ENCODE results near the gene STAT5A. TPM values are rescaled to one million over a fixed set of nuclear protein-coding genes. Genes with fewer than 3 reads are reported as not detected.
"Not testable (repeated sequence)": the region's sequence is repeated elsewhere in the genome, so short reads cannot be mapped to it uniquely, and the experiment has no call there.

STAT5A gene
- total and polyA plus RNA-seq, 7 donors, result 8.1 to 31.5 (median 17.3) TPM

DNA sequence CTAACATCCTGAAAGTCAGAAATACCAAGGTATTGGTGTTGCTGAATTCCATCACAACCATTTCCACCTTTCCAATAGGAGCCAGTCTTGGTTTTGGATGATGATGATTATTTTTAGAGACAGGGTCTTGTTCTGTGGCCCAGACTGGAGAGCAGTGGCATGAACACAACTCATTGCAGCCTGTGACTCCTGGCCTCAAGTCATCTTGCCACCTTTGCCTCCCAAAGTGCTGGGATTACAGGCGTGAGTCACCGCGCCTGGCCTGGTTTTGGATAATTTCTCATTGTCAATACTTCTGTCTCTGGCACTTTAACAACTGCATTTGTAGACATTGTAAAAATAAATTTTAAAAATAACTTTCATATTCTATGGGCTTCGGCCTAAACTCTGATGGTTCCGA is 34.7 kb upstream of the STAT5A start:
- intact Hi-C loops (cut with DNase I), result no loop called here
- H3K4me1 ChIP-seq, result peaks cover 54% of the 10 kb centered on the region
- peak overlapping the region; percentile 26 for H3K4me3 ChIP-seq
- DNase-seq, result no peak
- H3K27me3 ChIP-seq (ENCODE audit: insufficient read depth in 3 of 3, low read length in 2 of 3), result no peaks in the 10 kb centered on the region
- H3K27ac ChIP-seq, result peak overlapping the region; percentile 79
- H3K9me3 ChIP-seq, result no peaks in the 10 kb centered on the region
- H3K36me3 ChIP-seq (ENCODE audit: insufficient read depth in 1 of 2, low read depth in 1 of 2), result no peaks in the 10 kb centered on the region
- ATAC-seq, result peak; percentile 32 to 49 (median 44)
- TF ChIP-seq, protein P1, sequence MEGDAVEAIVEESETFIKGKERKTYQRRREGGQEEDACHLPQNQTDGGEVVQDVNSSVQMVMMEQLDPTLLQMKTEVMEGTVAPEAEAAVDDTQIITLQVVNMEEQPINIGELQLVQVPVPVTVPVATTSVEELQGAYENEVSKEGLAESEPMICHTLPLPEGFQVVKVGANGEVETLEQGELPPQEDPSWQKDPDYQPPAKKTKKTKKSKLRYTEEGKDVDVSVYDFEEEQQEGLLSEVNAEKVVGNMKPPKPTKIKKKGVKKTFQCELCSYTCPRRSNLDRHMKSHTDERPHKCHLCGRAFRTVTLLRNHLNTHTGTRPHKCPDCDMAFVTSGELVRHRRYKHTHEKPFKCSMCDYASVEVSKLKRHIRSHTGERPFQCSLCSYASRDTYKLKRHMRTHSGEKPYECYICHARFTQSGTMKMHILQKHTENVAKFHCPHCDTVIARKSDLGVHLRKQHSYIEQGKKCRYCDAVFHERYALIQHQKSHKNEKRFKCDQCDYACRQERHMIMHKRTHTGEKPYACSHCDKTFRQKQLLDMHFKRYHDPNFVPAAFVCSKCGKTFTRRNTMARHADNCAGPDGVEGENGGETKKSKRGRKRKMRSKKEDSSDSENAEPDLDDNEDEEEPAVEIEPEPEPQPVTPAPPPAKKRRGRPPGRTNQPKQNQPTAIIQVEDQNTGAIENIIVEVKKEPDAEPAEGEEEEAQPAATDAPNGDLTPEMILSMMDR (IDR thresholded peaks at IDR 0.05), result no peak
- WGBS, 3 donors, result 89 to 98% (median 95%) methylated on average over 5 of the region's 5 CpGs

DNA sequence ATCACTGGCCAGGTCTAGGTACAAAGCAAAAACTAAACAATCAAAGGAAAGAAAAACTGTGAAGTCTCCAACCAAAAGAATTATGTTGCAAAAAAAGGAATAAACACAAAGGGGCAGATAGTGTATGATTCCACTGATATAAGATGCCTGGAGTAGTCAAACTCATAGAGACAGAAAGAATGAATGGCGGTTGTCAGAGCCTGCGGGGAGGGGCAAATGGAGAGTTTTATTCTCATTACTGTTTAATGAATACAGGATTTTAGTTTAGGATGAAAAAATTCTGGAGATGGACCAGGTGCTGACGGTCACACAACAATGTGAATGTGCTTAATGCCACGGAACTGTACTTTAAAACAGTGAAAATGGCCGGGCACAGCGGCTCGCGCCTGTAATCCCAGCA is 32.9 kb upstream of the STAT5A start:
- ATAC-seq (no peak), DNase-seq (no peak)
- no peaks in the 10 kb centered on the region for H3K9me3 ChIP-seq
- no peak overlapping the region for H3K4me3 ChIP-seq
- intact Hi-C loops (cut with DNase I), result no loop called here
- WGBS, 3 donors, result 91 to 94% (median 94%) methylated on average over 8 of the region's 8 CpGs
- H3K27me3 ChIP-seq (ENCODE audit: insufficient read depth in 3 of 3, low read length in 2 of 3), result no peaks in the 10 kb centered on the region
- TF ChIP-seq, protein P1 (IDR thresholded peaks at IDR 0.05), result no peak
- peak overlapping the region; percentile 79 for H3K27ac ChIP-seq
- no peaks in the 10 kb centered on the region for H3K36me3 ChIP-seq (ENCODE audit: insufficient read depth in 1 of 2, low read depth in 1 of 2)
- H3K4me1 ChIP-seq, result peaks cover 39% of the 10 kb centered on the region

DNA sequence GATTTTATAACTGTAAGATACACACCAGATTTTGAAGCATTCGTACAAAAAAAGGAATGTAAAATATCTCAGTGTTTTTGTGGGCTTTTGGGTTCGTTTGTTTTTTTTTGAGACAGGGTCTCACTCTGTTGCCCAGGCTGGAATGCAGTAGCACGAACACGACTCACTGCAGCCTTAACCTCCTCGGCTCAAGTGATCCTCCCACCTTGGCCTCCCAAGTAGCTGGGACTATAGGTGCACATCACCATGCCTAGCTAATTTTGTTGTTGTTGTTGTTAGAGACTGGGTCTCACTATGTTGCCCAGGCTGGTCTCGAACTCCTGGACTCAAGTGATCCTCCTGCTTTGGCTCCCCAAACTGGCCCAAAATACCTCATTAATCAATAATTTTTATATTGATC is 28.0 kb upstream of the STAT5A start:
- intact Hi-C loops (cut with DNase I), result no loop called here
- H3K9me3 ChIP-seq, result no peaks in the 10 kb centered on the region
- no peaks in the 10 kb centered on the region for H3K36me3 ChIP-seq (ENCODE audit: insufficient read depth in 1 of 2, low read depth in 1 of 2)
- peaks cover 3% of the 10 kb centered on the region for H3K4me1 ChIP-seq
- DNase-seq, result no peak
- no peak for ATAC-seq
- 91 to 94% (median 92%) methylated on average over 6 of the region's 6 CpGs for WGBS, 3 donors
- no peak overlapping the region for H3K4me3 ChIP-seq
- H3K27me3 ChIP-seq (ENCODE audit: insufficient read depth in 3 of 3, low read length in 2 of 3), result no peaks in the 10 kb centered on the region
- H3K27ac ChIP-seq, result no peak overlapping the region
- TF ChIP-seq, protein P1 (IDR thresholded peaks at IDR 0.05), result no peak

DNA sequence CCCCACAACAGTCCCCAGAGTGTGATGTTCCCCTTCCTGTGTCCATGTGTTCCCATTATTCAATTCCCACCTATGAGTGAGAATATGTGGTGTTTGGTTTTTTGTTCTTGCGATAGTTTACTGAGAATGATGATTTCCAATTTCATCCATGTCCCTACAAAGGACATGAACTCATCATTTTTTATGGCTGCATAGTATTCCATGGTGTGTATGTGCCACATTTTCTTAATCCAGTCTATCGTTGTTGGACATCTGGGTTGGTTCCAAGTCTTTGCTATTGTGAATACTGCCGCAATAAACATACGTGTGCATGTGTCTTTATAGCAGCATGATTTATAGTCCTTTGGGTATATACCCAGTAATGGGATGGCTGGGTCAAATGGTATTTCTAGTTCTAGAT is 23.9 kb upstream of the STAT5A start:
- 95% methylated on average over 2 of the region's 4 CpGs; no CpG with 5 or more reads in 2 of the 3 donors for WGBS, 3 donors
- intact Hi-C loops (cut with DNase I); DNase-seq; H3K27me3 ChIP-seq (ENCODE audit: insufficient read depth in 3 of 3, low read length in 2 of 3); H3K27ac ChIP-seq; H3K36me3 ChIP-seq (ENCODE audit: insufficient read depth in 1 of 2, low read depth in 1 of 2); ATAC-seq; H3K4me3 ChIP-seq; H3K9me3 ChIP-seq: not testable (repeated sequence)
- peaks cover 14% of the 10 kb centered on the region for H3K4me1 ChIP-seq

DNA sequence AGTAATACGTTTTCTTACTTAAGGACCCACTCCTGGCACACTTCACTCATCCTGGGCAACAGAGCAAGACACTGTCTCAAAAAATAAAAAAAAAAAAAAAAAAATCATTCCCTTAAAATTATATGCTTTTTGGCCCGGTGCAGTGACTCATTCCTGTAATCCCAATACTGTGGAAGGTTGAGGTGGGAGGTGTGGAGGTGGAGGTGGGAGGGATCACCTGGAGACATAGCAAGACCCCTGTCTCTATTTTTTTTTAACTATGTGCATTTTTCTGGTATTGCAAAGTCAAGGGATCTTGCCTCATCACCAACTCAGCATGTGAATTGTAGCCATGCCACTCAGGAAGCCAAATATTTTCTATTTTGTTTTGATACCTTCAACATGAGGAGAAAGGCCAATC is 21.8 kb upstream of the STAT5A start:
- Histone ChIP-seq H3K36me3 (ENCODE audit: insufficient read depth in 1 of 2, low read depth in 1 of 2) (no peaks in the 10 kb centered on the region), H3K27me3 (ENCODE audit: insufficient read depth in 3 of 3, low read length in 2 of 3) (no peaks in the 10 kb centered on the region), H3K9me3 (no peaks in the 10 kb centered on the region), H3K27ac (peak overlapping the region; percentile 72), H3K4me3 (no peak overlapping the region), H3K4me1 (peaks cover 28% of the 10 kb centered on the region)
- TF ChIP-seq, protein P1 (IDR thresholded peaks at IDR 0.05), result no peak
- peak in 1 of 4 donors; percentile 6 for ATAC-seq
- intact Hi-C loops (cut with DNase I), result no loop called here
- DNase-seq, result no peak
- WGBS, 3 donors, result 66 to 82% (median 75%) methylated on average over 2 of the region's 2 CpGs
